HG03432 (cell line): ENCODE results near the gene SNX20.

Experiments used
- ATAC-seq: cut with Tn5 transposase; IDR thresholded peaks from one replicate; pipeline ENCODE4 v1.9.1; 2021; ENCODE audit warnings: mild to moderate bottlenecking, moderate library complexity; ENCODE audit not compliant: unreplicated experiment

SNX20 gene

DNA sequence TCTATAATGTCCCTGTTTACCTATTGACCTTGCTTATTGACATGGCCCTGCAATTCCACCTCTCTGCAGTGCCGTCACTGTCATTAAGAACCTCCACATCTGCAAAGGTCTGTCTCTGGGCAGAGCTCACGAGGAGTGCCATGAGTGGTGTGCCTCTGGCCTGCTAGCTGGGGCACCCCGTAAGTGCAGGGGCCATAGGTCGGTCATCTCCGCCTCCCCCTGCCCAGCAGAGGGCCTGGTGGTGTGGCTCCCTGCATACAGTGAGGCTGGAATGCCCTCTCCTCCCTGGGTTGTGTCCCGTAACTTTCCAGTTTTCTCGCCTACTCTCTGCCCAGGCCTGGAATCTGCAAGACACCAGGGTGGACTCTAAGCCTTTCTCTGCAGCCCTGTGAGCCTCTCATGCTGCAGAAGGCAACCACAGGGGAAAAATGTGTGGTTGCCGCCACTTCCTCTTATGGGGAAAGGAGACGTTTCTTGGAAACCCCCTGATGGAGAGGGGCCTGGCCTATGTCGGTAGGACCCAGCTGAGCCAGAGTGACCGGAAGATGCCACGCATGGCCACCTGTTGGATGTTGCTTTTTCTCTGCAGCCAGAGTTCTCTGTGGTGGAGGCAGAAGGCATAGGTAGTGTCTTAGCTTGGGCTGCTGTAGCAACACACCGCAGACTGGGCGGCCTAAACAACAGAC lies 2.7 kb upstream of the SNX20 start:
- peak; percentile 74 for ATAC-seq

DNA sequence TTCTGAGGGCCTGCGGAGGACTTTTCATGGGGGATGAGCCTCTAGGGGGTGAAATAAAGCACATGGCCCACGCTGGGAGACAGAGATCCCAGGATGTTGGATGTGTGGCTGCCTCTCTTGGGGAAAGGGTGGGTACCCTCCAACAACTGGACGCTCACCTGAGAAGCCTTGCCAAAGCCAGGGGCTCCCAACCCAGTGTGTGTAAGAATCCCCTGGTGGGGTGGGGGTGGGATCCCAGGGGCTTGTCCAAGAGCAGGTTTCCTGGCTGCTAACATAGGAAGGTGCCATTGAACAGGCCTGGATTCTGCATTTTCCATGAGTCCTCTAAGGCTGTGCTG lies 587 bp downstream of the SNX20 start:
- no peak for ATAC-seq

DNA sequence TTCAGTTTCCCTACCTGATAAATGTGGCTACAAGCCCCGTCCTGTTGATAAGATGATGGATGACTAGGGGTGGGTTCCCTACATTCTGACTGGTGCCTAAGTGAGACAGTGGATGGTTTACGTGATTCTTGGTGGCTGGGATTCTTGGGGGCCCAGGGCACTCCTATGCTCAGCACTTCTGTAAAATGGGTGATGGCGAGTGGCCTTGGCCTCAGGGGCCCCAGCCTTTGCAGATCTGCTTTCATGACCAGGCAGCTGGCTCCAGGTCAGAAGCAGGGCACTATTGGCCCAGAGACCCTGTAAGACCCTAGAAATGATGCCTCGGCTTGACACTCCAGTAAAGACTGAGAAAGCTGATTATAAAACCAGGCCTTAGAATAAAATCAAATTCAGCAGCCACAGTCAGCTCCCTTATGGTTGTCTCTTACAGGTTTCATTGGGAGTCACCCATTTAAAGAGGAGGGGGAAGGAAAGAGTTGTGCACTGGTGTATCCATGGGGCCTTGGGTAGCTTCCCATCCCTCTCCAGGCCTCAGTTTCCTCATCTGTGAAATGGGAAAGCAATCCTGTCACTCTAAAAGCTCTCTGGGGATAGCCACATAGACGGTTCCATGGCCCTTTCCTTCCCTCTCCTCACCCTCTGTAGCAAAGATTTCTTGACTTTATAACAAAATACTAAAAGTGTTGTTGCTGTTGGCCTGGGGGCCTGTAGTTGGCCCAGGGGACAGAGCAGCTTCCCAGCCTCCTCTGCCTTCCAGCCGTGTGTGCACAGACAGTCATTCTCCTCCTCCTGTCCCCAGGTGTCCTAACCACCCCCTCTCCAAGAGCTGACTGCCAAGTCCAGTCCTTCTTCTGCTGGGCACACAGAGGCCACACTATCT lies 1.2 kb downstream of the SNX20 start:
- ATAC-seq: no peak

DNA sequence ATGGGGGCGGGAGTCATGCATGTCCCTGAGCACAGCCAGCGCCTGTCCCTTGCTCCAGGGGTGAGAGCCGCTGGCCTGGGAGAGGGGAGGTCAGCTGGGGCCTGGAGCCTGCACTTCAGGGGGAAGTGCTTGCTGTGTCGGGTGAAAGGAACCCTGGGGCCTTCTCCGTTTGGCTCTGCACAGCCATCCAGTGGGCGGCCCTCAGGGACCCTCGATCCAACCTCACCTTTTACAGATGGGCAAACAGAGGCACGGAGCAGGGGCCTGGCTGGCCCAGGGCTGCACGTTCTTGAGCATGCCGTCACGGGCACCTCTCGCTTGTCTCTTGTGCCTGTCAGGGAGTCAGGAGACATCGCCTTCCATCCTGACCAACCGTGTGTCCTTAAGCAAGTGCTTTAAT lies 1.8 kb downstream of the SNX20 start:
- no peak for ATAC-seq

DNA sequence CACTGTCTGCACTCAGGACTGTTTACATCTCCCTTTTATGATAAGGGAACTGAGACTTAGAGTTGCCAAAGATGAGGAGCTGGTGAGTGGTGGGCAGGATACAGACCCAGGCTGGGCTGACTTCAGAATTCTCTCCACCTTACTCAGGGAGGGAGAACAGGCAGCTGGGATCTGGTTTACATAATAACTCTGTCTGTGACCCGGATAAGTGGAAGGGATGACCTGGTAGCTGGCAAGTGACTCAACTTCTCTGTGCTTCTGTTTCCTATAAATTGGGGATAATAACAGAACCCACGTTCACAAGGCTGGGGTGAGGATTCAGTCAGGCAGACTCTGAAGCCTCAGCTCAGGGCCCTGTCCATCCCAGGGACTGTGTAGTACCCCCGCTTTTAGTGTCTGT lies 2.6 kb downstream of the SNX20 start:
- no peak for ATAC-seq

DNA sequence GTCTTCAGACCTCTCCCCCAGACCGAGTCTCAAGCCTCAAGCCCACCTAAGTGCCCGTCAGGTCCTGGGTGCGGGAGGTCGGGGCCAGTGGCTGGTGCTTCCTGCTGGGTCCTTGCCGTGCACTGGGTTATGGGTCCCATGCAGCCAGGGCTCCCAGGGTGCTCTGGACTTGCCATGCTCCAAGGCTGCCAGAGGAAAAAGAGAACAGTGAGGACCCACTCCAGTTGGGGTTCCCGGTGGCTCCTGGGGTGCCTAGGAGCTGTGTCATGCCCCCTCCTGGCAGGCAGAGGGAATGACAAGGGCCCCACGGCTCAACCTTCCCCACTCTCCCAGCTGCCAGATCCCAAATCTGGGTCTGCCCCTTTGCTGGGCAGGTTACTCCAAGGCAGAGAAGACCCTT lies 3.8 kb downstream of the SNX20 start:
- no peak for ATAC-seq

DNA sequence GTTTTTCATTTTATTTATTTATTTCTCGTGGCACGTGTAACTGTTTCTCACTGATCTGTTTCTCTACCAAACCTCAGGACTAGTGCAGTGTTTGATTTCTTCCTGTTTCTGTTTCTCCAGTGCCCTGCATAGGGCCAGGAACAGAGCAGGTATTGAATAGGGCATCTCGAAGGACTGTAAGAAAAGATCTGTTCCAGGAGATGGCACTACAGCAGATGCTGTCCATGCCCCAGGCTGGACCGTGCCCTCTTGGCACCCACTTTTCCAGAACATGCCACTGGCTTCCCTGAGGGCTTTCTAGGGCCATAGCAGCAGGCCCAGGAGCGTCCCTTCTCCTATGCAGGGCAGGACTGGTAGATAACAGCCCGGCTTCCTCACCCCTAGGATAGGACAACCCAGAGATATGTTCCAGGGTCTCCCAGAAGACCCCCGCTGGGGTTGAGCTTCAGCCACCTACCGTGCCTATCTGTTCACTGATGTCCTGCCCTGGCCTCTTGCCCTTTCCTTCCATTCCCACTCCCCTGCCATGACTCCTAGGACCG lies 4.4 kb downstream of the SNX20 start:
- ATAC-seq: no peak

DNA sequence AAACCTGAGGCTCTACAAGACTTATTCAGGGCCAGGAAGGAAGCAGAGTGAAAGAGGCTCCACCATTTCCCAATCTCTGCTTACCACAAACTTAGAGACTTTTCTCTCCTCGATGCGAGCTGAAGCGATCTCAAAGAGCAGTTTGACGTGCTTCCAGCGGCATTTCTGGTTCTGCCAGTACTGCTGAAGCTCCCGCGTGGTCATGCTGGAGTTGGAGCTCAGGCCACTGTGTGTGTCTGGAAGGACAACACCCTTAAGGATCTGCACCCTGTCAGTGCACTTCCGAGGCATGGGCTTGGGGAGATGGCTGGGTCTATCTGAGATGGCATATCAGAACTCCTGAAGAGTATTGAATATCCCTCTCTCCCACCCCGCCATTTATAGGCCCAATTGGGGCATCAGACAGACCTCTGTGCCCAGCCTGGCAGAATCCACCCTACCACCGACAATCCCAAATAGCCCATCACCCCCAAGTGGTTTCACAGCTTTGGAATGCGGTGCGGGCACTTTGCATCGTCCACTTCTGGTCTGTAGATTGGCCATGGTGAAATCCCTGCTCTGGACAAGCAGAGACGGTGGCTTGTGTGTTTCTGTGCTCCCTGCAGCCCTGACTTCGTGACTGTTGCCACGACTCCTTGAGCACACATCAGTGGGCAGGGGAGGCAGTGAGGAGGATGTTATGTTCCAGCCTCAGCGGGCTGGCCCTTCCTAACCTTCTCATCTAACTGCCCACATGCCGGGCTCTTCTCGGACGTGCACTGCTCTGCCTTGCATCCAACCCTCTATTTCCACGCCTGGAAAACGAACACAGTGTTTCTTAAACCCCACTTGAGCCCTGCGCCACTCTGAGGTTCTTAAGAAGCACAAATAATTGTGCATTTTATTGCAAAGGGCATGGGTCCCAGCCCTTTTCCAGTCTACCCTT lies 5.2 kb downstream of the SNX20 start:
- no peak for ATAC-seq

DNA sequence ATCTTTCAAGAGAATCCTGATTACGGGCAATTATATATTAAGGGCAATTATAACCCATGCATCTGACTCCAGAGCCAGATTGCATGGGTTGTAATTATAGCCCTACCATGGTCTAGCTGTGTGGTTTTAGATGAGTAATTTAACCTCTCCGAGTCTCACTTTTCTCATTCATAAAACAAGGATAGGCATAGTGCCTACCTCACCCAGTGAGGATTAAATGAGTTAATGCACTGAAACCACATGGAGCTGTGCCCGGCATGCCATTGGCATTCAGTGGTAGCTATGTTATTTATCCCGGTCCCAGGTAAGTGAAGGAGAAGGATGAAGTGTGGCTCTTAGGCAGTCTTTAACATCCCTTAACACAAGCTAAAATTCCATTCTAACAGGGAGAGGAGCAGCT lies 6.3 kb downstream of the SNX20 start:
- no peak for ATAC-seq

DNA sequence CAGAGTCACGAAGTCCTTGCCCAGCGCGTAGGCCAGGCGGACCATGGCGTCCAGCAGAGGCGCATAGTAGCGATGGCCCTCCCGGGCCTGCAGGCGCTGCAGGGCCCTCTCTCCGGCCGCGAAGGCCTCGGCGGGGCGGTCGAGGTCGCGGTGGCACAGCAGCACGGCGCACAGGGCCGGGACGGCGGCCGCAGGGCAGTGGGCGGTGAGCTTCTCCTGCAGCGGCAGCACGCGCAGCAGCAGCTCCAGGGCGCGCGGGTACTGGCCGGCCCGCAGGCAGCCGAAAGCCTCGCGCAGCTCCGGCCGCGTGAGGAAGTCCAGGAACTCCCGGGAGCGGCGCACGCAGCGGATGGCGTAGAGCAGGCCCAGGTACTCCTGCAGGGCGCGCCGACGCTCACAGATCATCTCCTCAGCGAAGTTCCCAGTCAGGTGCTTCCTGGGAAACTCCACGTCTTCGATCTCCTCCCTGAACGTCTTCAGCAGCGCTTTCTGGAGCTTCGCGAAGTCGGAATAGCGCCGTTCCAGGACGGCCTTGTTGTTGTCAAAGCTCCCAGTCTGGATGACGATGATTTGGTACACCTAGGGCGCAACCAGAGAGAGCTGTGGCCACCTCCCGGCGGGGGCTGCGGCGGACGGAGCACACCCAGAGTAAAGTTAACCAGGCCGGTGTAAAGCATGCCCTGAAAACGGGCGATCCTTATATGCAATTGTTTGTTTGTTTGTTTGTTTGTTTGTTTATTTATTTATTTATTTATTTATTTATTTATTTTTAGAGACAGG lies 7.4 kb downstream of the SNX20 start:
- no peak for ATAC-seq

DNA sequence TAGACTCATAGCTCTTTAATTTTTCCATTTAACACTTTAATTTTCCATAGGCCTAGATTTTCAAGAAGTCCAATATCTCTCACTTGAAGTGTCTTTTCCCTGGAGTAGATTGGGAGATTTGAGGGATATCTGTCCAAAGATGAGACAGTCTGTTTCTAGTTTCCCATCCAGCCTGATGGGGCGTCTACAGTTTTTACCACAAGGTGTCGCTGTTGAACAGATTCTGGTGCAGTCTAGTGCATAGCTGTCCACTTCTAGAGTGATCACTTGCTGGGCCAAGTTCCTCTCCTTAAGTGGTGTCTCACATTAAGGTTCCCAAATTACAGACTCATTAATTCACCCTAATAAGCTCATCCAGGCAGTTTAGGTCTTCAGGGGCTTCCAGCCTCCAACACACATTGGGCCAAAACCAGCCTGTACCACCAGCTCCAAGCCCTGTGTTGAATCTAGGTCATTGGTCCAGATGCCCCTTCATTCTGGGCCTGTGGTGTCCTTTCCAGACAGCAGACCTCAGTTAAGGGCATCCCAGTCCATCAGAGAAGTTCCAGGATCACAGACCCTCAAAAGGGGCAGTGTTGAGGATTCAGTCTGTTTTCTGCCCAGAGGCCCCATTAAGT lies 9.4 kb downstream of the SNX20 start:
- no peak for ATAC-seq

DNA sequence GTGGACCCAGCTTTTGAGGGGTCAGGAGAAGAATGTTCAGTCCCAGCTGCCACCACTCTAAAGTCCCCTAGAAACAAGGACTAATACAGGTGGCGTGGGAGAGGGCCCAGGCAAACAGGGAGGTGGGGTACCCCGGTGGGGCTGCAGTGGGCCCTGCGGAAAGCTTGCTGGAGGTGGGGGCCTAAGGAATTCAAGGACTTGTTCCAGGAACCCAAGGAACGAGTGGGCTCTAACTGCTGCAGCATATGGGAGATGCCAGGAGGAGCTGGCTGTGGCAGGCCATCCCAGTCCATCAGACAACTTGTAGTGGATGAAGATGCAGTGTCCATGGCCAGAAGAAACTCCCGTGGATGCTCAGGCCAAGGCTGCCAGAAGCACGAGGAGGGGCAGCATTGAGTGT lies 10.6 kb downstream of the SNX20 start:
- no peak for ATAC-seq

DNA sequence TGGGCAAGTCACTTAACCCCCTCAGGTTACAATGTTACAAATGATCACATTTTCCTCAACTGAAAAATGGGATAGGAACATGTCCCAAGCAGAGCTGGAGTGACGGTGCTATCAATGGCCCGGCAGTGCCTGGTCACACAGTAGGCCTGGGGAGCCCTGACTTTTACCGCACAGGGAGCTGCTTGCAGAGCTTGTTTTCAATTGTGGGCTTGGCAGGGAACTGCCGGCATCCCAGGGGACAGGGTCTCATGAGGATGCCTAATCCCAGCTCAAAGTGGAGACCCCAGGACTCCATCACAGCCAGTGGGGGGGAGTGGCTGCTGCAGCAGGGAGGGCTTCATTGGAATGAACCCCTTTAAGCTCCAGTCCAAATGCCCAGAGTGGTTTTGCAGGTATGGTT lies 11.4 kb downstream of the SNX20 start:
- no peak for ATAC-seq

DNA sequence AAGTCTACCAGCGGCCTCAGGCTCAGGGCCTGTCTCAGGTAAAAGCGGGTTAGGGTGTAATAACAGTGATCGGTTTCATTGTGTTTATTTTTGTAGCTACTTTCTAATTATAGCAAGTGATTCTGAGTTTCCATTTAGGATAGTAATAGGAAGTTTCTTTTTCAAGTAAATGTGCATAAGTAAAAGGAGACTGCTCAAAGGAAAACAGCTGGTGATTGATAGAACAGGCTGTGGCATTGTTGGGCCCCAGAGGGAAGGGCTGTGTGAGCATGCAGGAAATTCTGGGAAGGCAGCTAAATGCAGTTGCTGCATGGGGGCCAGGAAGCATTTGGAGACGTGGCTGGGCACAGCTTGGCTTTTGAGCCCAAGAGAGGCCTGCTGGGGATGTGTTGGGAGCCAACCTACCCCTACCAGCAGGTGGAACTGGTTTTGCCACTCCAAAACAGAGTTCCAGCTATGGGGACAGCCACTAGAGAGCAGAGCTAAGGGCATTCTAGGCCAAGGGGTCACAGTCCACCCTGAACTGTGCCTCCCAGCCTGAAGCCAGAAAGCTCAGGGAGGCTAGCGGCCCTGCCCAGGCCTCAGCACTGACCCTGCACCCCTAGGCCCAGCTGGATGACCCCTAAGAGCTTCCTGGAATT lies 12.6 kb downstream of the SNX20 start:
- no peak for ATAC-seq

DNA sequence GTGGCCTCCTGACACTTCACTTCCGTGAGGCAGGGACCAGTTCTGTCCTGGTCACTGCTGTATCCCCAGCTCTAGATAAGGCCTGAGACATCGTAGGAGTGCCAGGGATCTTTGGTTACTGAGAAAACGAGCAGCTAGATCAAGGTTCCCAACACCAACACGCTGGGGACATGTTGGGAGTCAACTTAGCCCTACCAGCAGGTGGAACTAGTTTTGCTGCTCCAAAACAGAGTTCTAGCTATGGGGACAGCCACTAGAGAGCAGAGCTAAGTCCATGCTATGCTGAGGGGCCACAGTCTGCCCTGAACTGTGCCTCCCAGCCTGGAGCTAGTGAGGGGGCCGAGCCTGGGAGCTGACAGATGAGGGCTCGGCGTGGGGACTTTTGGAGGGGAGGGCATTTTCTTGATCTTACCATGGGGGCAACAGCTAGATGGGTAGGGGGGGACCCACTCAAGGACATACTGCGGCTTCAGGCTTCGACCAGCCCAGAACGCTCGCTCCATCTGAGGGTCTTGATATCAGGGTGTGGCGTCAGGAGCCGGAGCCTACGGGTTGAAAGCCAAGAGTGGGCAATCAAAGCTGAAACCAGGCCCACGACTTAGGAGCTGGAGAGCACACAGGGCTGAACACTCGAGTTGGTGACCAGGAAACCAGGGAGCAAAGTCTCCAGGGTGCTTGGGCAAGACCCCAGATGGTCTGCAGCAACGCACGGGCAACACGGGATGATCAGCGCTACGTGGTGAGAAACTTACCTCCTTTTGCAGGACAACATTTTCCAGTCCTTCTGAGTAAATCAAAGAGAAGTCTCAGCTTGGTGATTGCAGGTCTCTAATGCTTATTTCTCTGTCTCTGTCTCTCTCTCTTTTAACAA lies 13.4 kb downstream of the SNX20 start:
- ATAC-seq: no peak

DNA sequence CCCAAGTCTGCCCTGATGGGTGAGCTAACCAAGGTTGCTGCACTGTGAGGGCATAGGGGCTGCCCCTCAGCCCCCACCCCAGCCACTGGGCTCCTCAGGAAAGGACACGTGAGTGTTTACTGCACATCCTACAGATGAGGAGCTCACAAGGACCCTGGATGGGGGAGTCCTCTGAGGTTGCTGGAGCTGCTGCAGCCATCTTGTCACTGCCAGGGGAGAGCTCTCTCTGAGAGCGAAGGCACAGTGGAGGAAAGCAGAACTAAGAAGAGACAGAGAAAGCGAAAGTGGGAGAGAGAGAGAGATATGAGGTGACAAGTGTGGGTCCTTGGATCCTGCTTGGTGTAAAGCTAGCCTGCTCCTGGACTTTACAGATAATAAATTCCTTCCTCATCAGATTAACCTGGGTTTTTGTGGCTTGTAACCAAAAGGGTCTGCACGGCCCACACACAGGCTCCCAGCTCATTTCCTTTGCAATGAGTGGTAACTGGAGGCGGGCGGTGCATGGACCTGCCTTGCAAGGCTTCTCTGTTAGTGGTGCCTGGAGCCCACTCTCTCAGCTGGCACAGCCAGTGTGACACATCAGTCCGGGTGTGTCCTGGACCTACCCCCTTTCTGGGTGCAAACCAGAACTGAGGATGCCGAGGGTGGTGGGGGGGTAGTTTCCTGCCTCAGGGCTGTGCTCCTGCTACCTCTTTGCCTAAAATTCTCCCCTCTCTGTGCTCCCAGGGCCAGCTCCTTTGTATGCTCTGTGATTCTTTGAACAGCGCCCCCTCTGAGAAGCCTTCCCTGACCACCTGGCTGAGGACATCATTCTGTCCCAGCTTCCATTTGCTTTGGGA lies 14.2 kb downstream of the SNX20 start:
- peak; percentile 90 for ATAC-seq

DNA sequence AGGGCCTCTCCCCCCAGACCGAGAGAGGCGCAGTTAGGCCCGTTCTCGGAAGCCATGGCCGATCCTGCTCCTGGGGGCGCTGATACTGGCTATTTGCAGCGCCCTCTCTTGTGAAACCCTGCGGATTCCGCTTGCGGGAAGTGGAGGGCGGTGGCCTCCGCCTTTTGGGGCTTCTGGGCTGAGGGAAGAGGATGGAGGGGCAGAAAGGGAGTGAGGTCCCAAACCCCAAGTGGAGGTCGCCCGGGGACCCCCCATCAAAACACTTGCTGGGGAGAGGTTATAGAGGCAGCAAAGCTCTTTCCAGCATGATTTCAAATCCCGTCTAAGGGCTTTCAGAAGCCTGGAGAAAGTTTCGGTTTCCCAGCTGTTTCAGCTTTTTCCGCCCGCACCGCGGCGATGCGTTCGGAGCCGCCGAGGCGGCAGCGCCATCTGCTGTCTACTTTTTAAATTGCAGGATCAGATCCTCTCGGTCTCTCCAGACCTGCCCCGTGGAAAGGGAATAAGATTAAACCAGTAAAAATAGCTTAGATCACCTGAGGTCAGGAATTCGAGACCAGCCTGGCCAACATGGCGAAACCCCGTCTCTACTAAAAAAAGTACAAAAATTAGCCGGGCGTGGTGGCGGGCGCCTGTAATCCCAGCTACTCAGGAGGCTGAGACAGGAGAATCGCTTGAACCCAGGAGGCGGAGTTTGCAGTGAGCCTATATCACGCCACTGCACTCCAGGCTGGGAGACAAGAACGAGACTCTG lies 15.8 kb downstream of the SNX20 start:
- ATAC-seq: peak; percentile 45
